Measurements from ENCODE around the gene OR12D1.

DNA sequence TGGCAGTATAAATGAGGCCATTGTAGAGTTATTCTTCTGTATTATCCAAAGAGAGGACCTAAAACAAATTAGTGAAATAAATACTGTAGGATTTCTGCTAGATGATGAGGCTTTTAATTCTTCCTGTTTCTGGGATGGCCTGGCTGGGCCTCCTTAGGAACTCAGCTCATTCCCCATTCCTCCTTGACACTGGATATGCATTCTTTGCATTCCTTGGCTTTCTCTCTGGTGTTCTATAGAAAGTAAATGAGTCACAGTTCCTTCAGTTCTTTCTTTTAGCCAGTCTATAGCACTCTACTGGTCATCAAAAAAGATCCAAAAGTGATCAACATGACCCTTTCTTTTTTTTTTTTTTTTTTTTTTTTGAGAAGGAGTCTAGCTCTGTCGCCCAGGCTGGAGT, 32.9 kb downstream of the OR12D1 start:
- TF ChIP-seq, protein P1, sequence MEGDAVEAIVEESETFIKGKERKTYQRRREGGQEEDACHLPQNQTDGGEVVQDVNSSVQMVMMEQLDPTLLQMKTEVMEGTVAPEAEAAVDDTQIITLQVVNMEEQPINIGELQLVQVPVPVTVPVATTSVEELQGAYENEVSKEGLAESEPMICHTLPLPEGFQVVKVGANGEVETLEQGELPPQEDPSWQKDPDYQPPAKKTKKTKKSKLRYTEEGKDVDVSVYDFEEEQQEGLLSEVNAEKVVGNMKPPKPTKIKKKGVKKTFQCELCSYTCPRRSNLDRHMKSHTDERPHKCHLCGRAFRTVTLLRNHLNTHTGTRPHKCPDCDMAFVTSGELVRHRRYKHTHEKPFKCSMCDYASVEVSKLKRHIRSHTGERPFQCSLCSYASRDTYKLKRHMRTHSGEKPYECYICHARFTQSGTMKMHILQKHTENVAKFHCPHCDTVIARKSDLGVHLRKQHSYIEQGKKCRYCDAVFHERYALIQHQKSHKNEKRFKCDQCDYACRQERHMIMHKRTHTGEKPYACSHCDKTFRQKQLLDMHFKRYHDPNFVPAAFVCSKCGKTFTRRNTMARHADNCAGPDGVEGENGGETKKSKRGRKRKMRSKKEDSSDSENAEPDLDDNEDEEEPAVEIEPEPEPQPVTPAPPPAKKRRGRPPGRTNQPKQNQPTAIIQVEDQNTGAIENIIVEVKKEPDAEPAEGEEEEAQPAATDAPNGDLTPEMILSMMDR (IDR thresholded peaks at IDR 0.05), result no peak
- TF ChIP-seq POLR2A (IDR thresholded peaks at IDR 0.05), result no peak
